CD8-positive, alpha-beta memory T cell (primary cell): ENCODE data around the gene BLID. TPM values are rescaled to one million over a fixed set of nuclear protein-coding genes. Genes with fewer than 3 reads are reported as not detected.

Experiments used
- CTCF ChIA-PET: fragments of 350-600 bp; sonication (Branson Sonifier 250); formaldehyde crosslinking; loops from one replicate; lab custom pipeline; 2021; ENCODE audit warnings: antibody characterized with exemption; lab: Charles Lee
- POLR2A ChIA-PET: fragments of 350-600 bp; sonication (Branson Sonifier 250); formaldehyde crosslinking; loops from one replicate; lab custom pipeline; 2021; ENCODE audit warnings: antibody characterized with exemption; lab: Charles Lee
- DNase-seq, 5 donors: peaks; one replicate each; pipeline versions ENCODE4 v3.0.0 to v3.0.0-alpha.2; 2020 to 2022; ENCODE audit warnings: mixed read lengths in 1 of 5
- H3K27ac ChIP-seq: one replicate; pipeline ENCODE4 v1.7.0; 2013; ENCODE audit warnings: low read depth, mild to moderate bottlenecking, low read length, moderate library complexity
- H3K27me3 ChIP-seq: 2 replicates; pipeline ENCODE4 v1.7.0; 2013; ENCODE audit warnings: low read length, mild to moderate bottlenecking; ENCODE audit not compliant: insufficient read depth, poor library complexity, severe bottlenecking
- H3K36me3 ChIP-seq: 2 replicates; pipeline ENCODE4 v1.7.0; 2013; ENCODE audit warnings: mild to moderate bottlenecking, low read length, moderate library complexity; ENCODE audit not compliant: insufficient read depth
- H3K4me1 ChIP-seq: 2 replicates; pipeline ENCODE4 v1.7.0; 2013; ENCODE audit warnings: mild to moderate bottlenecking, low read length, moderate library complexity; ENCODE audit not compliant: insufficient read depth
- H3K4me3 ChIP-seq: 2 replicates; pipeline ENCODE4 v1.7.0; 2013; ENCODE audit warnings: mild to moderate bottlenecking, low read length
- H3K9me3 ChIP-seq: 2 replicates; pipeline ENCODE4 v1.7.0; 2013; ENCODE audit warnings: mild to moderate bottlenecking, low read length
- H3K27ac Mint-ChIP-seq, 8 donors: one replicate each; pipeline ENCODE4 v1.8.0; 2020 to 2021; ENCODE audit warnings: mixed read lengths in 8 of 8, mild to moderate bottlenecking in 6 of 8, inconsistent platforms in 3 of 8, moderate library complexity in 3 of 8
- H3K27me3 Mint-ChIP-seq, 2 donors: one replicate each; pipeline ENCODE4 v1.8.0; 2020 to 2021; ENCODE audit warnings: mixed read lengths in 2 of 2, mild to moderate bottlenecking in 1 of 2, moderate library complexity in 1 of 2
- H3K36me3 Mint-ChIP-seq, 3 donors: one replicate each; pipeline ENCODE4 v1.8.0; 2020 to 2021; ENCODE audit warnings: mixed read lengths in 3 of 3, inconsistent platforms in 1 of 3, mild to moderate bottlenecking in 1 of 3
- H3K4me1 Mint-ChIP-seq, 3 donors: one replicate each; pipeline ENCODE4 v1.8.0; 2020 to 2021; ENCODE audit warnings: mixed read lengths in 3 of 3, inconsistent platforms in 1 of 3, mild to moderate bottlenecking in 1 of 3
- H3K4me3 Mint-ChIP-seq, 7 donors: one replicate each; pipeline ENCODE4 v1.8.0; 2020 to 2021; ENCODE audit warnings: mixed read lengths in 7 of 7, mild to moderate bottlenecking in 6 of 7, moderate library complexity in 4 of 7, inconsistent platforms in 2 of 7
- H3K9me3 Mint-ChIP-seq, 5 donors: one replicate each; pipeline ENCODE4 v1.8.0; 2020 to 2022; ENCODE audit warnings: mixed read lengths in 5 of 5, mild to moderate bottlenecking in 3 of 5, moderate library complexity in 2 of 5, inconsistent platforms in 1 of 5
- polyA plus RNA-seq: library from polyadenylated mRNA; unstranded; fragments of 300-500 nt; fragmentation: Illumina TruSeq; gene quantifications from one replicate; pipeline ENCODE4 v1.2.3, GENCODE V29; 2021
- total RNA-seq, 2 experiments: library from RNA; stranded (reverse); gene quantifications; one replicate each; pipeline ENCODE4 v1.2.3, GENCODE V29; 2021

BLID gene
- total and polyA plus RNA-seq, 3 experiments from 2014 or later = not detected

- H3K36me3 ChIP-seq = no peaks in the 10 kb centered on the region
- Mint-ChIP-seq H3K36me3 (no peaks in the 10 kb centered on the region), H3K4me3 (no peak overlapping the region), H3K4me1 (no peaks in the 10 kb centered on the region), H3K9me3 (peaks cover 0 to 10% (median 2%) of the 10 kb centered on the region in 5 donors), H3K27ac (peak overlapping the region in 1 of 8 donors; percentile 7), H3K27me3 (peaks cover 0 to 10% of the 10 kb centered on the region in 2 donors)
- no peaks in the 10 kb centered on the region for H3K9me3 ChIP-seq
- CTCF ChIA-PET = no interaction called here
- POLR2A ChIA-PET = no interaction called here
- no peak overlapping the region for H3K4me3 ChIP-seq
- no peaks in the 10 kb centered on the region for H3K4me1 ChIP-seq
- DNase-seq = no peak
- H3K27ac ChIP-seq = no peak overlapping the region
- H3K27me3 ChIP-seq = no peaks in the 10 kb centered on the region
Observed at GRCh38 chr11:122107566-122107965, 8.4 kb downstream of the BLID start.

GRCh38 chr11:122107045-122107444 lies 9.0 kb downstream of the BLID start:
- no peaks in the 10 kb centered on the region for H3K36me3 ChIP-seq
- CTCF ChIA-PET = no interaction called here
- POLR2A ChIA-PET = no interaction called here

GRCh38 chr11:122105044-122105758 lies 10.8 kb downstream of the BLID start:
- DNase-seq = no peak
- peaks cover 0 to 10% (median 2%) of the 10 kb centered on the region in 5 donors for H3K9me3 Mint-ChIP-seq
- peaks cover 5 to 21% of the 10 kb centered on the region in 2 donors for H3K27me3 Mint-ChIP-seq
- H3K27ac Mint-ChIP-seq = no peak overlapping the region
- Histone ChIP-seq H3K9me3 (no peaks in the 10 kb centered on the region), H3K27me3 (no peaks in the 10 kb centered on the region), H3K4me1 (no peaks in the 10 kb centered on the region), H3K4me3 (no peak overlapping the region), H3K27ac (no peak overlapping the region), H3K36me3 (no peaks in the 10 kb centered on the region)
- H3K36me3 Mint-ChIP-seq = no peaks in the 10 kb centered on the region
- ChIA-PET POLR2A (no interaction called here), CTCF (no interaction called here)
- H3K4me3 Mint-ChIP-seq = no peak overlapping the region
- peaks cover under 1 to 10% (median 7%) of the 10 kb centered on the region in 3 donors for H3K4me1 Mint-ChIP-seq

More at GRCh38 chr11:122107045-122107444, 9.0 kb downstream of the BLID start:
- no peaks in the 10 kb centered on the region for H3K27me3 ChIP-seq
- no peak overlapping the region for H3K4me3 Mint-ChIP-seq
- no peaks in the 10 kb centered on the region for H3K36me3 Mint-ChIP-seq
- H3K27me3 Mint-ChIP-seq = peaks cover 0 to 10% of the 10 kb centered on the region in 2 donors
- H3K27ac ChIP-seq = no peak overlapping the region
- no peak for DNase-seq
- H3K4me3 ChIP-seq = no peak overlapping the region
- H3K4me1 Mint-ChIP-seq = no peaks in the 10 kb centered on the region
- no peaks in the 10 kb centered on the region for H3K4me1 ChIP-seq
- no peak overlapping the region for H3K27ac Mint-ChIP-seq
- H3K9me3 Mint-ChIP-seq = peaks cover 0 to 10% (median 2%) of the 10 kb centered on the region in 5 donors
- H3K9me3 ChIP-seq = no peaks in the 10 kb centered on the region

GRCh38 chr11:122104341-122104740 lies 11.7 kb downstream of the BLID start:
- CTCF ChIA-PET = no interaction called here
- H3K9me3 Mint-ChIP-seq = peaks cover 0 to 11% (median 2%) of the 10 kb centered on the region in 5 donors

GRCh38 chr11:122103726-122104125 lies 12.3 kb downstream of the BLID start:
- no peak overlapping the region for H3K27ac Mint-ChIP-seq
- peaks cover 5% of the 10 kb centered on the region for H3K27me3 ChIP-seq
- H3K4me3 Mint-ChIP-seq = no peak overlapping the region
- H3K9me3 Mint-ChIP-seq = peaks cover 0 to 10% (median 2%) of the 10 kb centered on the region in 5 donors
- H3K4me1 Mint-ChIP-seq = peaks cover 4 to 15% (median 13%) of the 10 kb centered on the region in 3 donors
- H3K27me3 Mint-ChIP-seq = peaks cover 8 to 27% of the 10 kb centered on the region in 2 donors
- no peaks in the 10 kb centered on the region for H3K4me1 ChIP-seq
- no peak overlapping the region for H3K4me3 ChIP-seq
- no peak for DNase-seq
- H3K36me3 ChIP-seq = no peaks in the 10 kb centered on the region
- no peaks in the 10 kb centered on the region for H3K36me3 Mint-ChIP-seq
- H3K27ac ChIP-seq = no peak overlapping the region
- no peaks in the 10 kb centered on the region for H3K9me3 ChIP-seq
- ChIA-PET CTCF (no interaction called here), POLR2A (no interaction called here)

More at GRCh38 chr11:122104341-122104740, 11.7 kb downstream of the BLID start:
- H3K9me3 ChIP-seq = no peaks in the 10 kb centered on the region
- H3K4me3 Mint-ChIP-seq = no peak overlapping the region
- no peak for DNase-seq
- no peaks in the 10 kb centered on the region for H3K4me1 ChIP-seq
- no peak overlapping the region for H3K4me3 ChIP-seq
- H3K27ac Mint-ChIP-seq = no peak overlapping the region
- H3K4me1 Mint-ChIP-seq = peaks cover 4 to 15% (median 13%) of the 10 kb centered on the region in 3 donors
- H3K27me3 ChIP-seq = no peaks in the 10 kb centered on the region
- POLR2A ChIA-PET = no interaction called here
- no peaks in the 10 kb centered on the region for H3K36me3 Mint-ChIP-seq
- H3K36me3 ChIP-seq = no peaks in the 10 kb centered on the region
- no peak overlapping the region for H3K27ac ChIP-seq
- peaks cover 8 to 27% of the 10 kb centered on the region in 2 donors for H3K27me3 Mint-ChIP-seq

GRCh38 chr11:122103321-122103720 lies 12.7 kb downstream of the BLID start:
- ChIA-PET POLR2A (no interaction called here), CTCF (no interaction called here)
- Histone ChIP-seq H3K27me3 (peaks cover 7% of the 10 kb centered on the region), H3K36me3 (no peaks in the 10 kb centered on the region), H3K9me3 (no peaks in the 10 kb centered on the region), H3K27ac (no peak overlapping the region), H3K4me1 (no peaks in the 10 kb centered on the region), H3K4me3 (no peak overlapping the region)
- no peaks in the 10 kb centered on the region for H3K36me3 Mint-ChIP-seq
- no peak overlapping the region for H3K4me3 Mint-ChIP-seq
- H3K9me3 Mint-ChIP-seq = peaks cover 0 to 10% (median 2%) of the 10 kb centered on the region in 5 donors
- H3K4me1 Mint-ChIP-seq = peaks cover 4 to 15% (median 13%) of the 10 kb centered on the region in 3 donors
- no peak for DNase-seq
- peaks cover 8 to 31% of the 10 kb centered on the region in 2 donors for H3K27me3 Mint-ChIP-seq
- H3K27ac Mint-ChIP-seq = no peak overlapping the region

GRCh38 chr11:122102426-122102825 lies 13.6 kb downstream of the BLID start:
- DNase-seq = no peak
- Mint-ChIP-seq H3K27ac (no peak overlapping the region), H3K4me1 (peaks cover 4 to 15% (median 13%) of the 10 kb centered on the region in 3 donors), H3K36me3 (no peaks in the 10 kb centered on the region), H3K4me3 (no peak overlapping the region), H3K9me3 (peaks cover 0 to 10% (median 0%) of the 10 kb centered on the region in 5 donors), H3K27me3 (peaks cover 15 to 39% of the 10 kb centered on the region in 2 donors)
- ChIA-PET POLR2A (no interaction called here), CTCF (no interaction called here)
- Histone ChIP-seq H3K27me3 (peaks cover 7% of the 10 kb centered on the region), H3K4me1 (no peaks in the 10 kb centered on the region), H3K36me3 (no peaks in the 10 kb centered on the region), H3K9me3 (no peaks in the 10 kb centered on the region), H3K4me3 (no peak overlapping the region), H3K27ac (no peak overlapping the region)

- peaks cover 0 to 8% (median 0%) of the 10 kb centered on the region in 5 donors for H3K9me3 Mint-ChIP-seq
- Histone ChIP-seq H3K27me3 (peaks cover 7% of the 10 kb centered on the region), H3K27ac (no peak overlapping the region), H3K36me3 (no peaks in the 10 kb centered on the region), H3K9me3 (no peaks in the 10 kb centered on the region), H3K4me1 (no peaks in the 10 kb centered on the region), H3K4me3 (no peak overlapping the region)
- no peak overlapping the region for H3K4me3 Mint-ChIP-seq
- H3K27me3 Mint-ChIP-seq = peaks cover 15 to 37% of the 10 kb centered on the region in 2 donors
- H3K36me3 Mint-ChIP-seq = no peaks in the 10 kb centered on the region
- H3K4me1 Mint-ChIP-seq = peaks cover 4 to 15% (median 13%) of the 10 kb centered on the region in 3 donors
- ChIA-PET POLR2A (no interaction called here), CTCF (no interaction called here)
- no peak overlapping the region for H3K27ac Mint-ChIP-seq
- no peak for DNase-seq
Observed at GRCh38 chr11:122101625-122102291, 14.3 kb downstream of the BLID start.
